Gastroesophageal sphincter (tissue), 4 donors: Measurements from ENCODE around the gene RBM28. TPM values are rescaled to one million over a fixed set of nuclear protein-coding genes. Genes with fewer than 3 reads are reported as not detected.

Experiments
- ATAC-seq: fragments of 150-250 bp; one replicate; pipeline ENCODE4 v1.9.1; 2016; ENCODE audit warnings: mild to moderate bottlenecking, moderate library complexity
- H3K27ac ChIP-seq, 4 donors: fragments of 200-600 bp; sonication (generic) in 3 of 4; 1 replicate in 3 of 4; 2 replicates in 1 of 4; pipeline ENCODE4 v1.5.1; 2016 to 2019
- H3K27me3 ChIP-seq: fragments of 200-600 bp; sonication (generic); one replicate; pipeline ENCODE4 v1.5.1; 2019
- H3K36me3 ChIP-seq, 2 donors: fragments of 200-600 bp; sonication (generic); one replicate each; pipeline ENCODE4 v1.5.1; 2019; ENCODE audit warnings: control low read depth in 1 of 2
- H3K4me1 ChIP-seq, 3 donors: fragments of 200-600 bp; sonication (generic); 1 replicate in 2 of 3; 2 replicates in 1 of 3; pipeline ENCODE4 v1.5.1; 2016 to 2019; ENCODE audit warnings: control low read depth in 2 of 3
- H3K4me3 ChIP-seq, 2 donors: fragments of 200-600 bp; sonication (generic); one replicate each; pipeline ENCODE4 v1.5.1; 2019; ENCODE audit warnings: mild to moderate bottlenecking in 1 of 2, moderate library complexity in 1 of 2
- H3K9me3 ChIP-seq, 3 donors: fragments of 200-600 bp; sonication (generic); one replicate each; pipeline ENCODE4 v1.5.1; 2017 to 2019; ENCODE audit warnings: control low read depth in 2 of 3
- EP300 ChIP-seq: sonication (generic); formaldehyde crosslinking; IDR thresholded peaks from one replicate; pipeline ENCODE4 v1.6.1; 2017; ENCODE audit warnings: antibody characterized with exemption, mild to moderate bottlenecking
- POLR2A ChIP-seq, 2 donors: fragments of 450-650 bp; IDR thresholded peaks; one replicate each; pipeline ENCODE4 v1.6.1; 2017; ENCODE audit warnings: antibody characterized with exemption in 2 of 2, mild to moderate bottlenecking in 2 of 2, moderate library complexity in 1 of 2
- POLR2AphosphoS5 ChIP-seq: sonication (generic); formaldehyde crosslinking; IDR thresholded peaks from one replicate; pipeline ENCODE4 v1.6.1; 2017; ENCODE audit warnings: antibody characterized with exemption
- WGBS, 2 donors: methylation state at CpG; one replicate each; pipeline ENCODE4 v1.1.5; 2018; ENCODE audit warnings: low coverage in 1 of 2; 5-methylcytosine and 5-hydroxymethylcytosine counted together
- total RNA-seq, 4 donors: library from RNA; depleted of rRNA; stranded (reverse); fragments of >200 nt; gene quantifications; one replicate each; pipeline ENCODE4 v1.1.0, GENCODE V29; 2016
- TF ChIP-seq, protein P1 (sequence below), 4 experiments: fragments of 200-600 bp in 2 of 4; fragments of 450-650 bp in 2 of 4; sonication (generic) in 1 of 4; IDR thresholded peaks; one replicate each; pipeline ENCODE4 v1.5.1; 2017 to 2019; ENCODE audit warnings: antibody characterized with exemption in 4 of 4, mild to moderate bottlenecking in 2 of 4, moderate library complexity in 2 of 4

Gene RBM28
- total RNA-seq, 4 donors from 2014 or later, result 12.7 to 27.1 (median 19.5) TPM

DNA sequence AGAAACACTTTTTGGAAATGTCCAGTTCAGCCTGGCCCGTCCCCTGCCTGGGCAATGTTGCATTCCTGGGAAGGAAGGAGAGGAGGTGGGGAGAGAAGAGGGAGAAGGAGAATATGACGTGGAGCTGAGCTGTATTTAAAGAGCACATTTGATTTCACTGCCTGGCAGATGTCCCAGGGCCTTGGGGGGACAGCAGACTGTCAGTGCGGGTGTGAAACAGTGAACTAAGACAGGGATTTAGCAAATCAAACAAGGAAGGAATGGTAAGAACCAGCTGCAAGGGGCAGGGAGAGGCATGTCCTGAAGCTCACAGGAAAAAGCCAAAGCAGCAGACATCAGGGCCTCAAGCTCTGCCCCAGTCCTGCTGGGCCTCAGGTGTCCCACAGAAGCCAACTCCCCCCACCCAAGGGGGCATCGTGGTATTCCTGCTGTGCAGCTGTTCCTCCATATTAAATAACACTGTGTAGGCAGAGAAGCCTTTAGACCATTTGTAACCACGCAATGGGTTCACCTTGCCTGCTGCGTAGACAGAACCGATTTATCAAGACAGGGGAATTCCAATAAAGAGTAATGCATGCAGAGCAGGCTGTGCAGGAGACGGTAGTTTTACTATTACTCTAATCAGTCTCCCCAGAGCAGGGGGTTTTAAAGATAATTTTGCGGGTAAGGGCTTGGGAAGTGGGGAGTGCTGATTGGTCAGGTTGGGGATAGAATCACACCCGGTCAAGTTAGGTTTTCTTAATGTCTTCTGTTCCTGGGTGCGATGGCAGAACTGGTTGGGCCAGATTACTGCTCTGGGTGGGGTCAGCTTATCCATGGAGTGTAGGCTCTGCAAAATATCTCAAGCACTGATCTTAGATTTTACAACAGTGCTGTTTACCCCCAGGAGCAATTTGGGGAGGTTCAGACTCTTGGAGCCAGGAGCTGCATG lies 84.3 kb downstream of the RBM28 start:
- H3K4me1 ChIP-seq, result no peaks in the 10 kb centered on the region
- TF ChIP-seq POLR2A (IDR thresholded peaks at IDR 0.05) (no peak), POLR2AphosphoS5 (no peak), EP300 (no peak)
- TF ChIP-seq, protein P1, sequence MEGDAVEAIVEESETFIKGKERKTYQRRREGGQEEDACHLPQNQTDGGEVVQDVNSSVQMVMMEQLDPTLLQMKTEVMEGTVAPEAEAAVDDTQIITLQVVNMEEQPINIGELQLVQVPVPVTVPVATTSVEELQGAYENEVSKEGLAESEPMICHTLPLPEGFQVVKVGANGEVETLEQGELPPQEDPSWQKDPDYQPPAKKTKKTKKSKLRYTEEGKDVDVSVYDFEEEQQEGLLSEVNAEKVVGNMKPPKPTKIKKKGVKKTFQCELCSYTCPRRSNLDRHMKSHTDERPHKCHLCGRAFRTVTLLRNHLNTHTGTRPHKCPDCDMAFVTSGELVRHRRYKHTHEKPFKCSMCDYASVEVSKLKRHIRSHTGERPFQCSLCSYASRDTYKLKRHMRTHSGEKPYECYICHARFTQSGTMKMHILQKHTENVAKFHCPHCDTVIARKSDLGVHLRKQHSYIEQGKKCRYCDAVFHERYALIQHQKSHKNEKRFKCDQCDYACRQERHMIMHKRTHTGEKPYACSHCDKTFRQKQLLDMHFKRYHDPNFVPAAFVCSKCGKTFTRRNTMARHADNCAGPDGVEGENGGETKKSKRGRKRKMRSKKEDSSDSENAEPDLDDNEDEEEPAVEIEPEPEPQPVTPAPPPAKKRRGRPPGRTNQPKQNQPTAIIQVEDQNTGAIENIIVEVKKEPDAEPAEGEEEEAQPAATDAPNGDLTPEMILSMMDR (IDR thresholded peaks at IDR 0.05), result no peak
- 49 to 64% methylated on average over 3 to 8 of the region's 11 CpGs for WGBS, 2 donors
- no peak for ATAC-seq
- H3K27me3 ChIP-seq, result peaks cover 12% of the 10 kb centered on the region
- no peak overlapping the region for H3K27ac ChIP-seq
- no peaks in the 10 kb centered on the region for H3K36me3 ChIP-seq
- no peak overlapping the region for H3K4me3 ChIP-seq
- H3K9me3 ChIP-seq, result no peaks in the 10 kb centered on the region

DNA sequence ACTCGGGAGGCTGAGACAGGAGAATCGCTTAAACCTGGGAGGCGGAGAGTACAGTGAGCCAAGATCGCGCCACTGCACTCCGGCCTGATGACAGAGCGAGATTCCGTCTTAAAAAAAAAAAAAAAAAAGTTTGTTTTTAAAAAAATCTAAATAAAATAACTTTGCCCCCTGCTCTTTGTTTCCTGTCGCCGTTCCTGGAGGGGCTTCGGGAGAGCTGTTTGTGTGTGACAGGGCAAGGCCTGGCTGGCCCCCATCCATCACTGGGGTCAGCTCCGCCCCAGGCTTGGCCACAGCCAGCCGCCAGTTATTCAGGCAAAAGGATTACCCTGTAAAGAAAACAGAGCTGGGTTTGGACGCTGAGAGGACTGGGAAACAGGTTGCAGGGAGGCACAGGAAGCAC lies 86.2 kb downstream of the RBM28 start:
- TF ChIP-seq, protein P1 (IDR thresholded peaks at IDR 0.05), result no peak
- TF ChIP-seq POLR2A (IDR thresholded peaks at IDR 0.05) (no peak), EP300 (no peak), POLR2AphosphoS5 (no peak)
- H3K4me3 ChIP-seq, result no peak overlapping the region
- no peaks in the 10 kb centered on the region for H3K4me1 ChIP-seq
- no peak overlapping the region for H3K27ac ChIP-seq
- no peak for ATAC-seq
- H3K36me3 ChIP-seq, result no peaks in the 10 kb centered on the region
- peaks cover 12% of the 10 kb centered on the region for H3K27me3 ChIP-seq
- no peaks in the 10 kb centered on the region for H3K9me3 ChIP-seq
- WGBS, 2 donors, result 55 to 76% methylated on average over 5 to 13 of the region's 14 CpGs

DNA sequence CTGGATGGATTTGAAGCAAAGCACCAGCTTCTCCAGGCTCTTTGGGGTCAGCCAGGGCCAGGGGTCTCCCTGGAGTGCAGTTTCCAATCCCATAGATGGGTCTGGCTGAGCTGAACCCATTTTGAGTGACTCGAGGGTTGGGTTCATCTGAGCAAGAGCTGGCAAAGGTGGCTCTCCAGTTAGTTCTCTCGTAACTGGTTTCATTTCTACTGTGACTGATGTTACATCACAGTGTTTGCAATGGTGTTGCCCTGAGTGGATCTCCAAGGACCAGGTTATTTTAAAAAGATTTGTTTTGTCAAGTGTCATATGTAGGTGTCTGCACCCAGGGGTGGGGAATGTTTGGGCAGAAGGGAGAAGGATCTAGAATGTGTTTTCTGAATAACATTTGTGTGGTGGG lies 88.4 kb downstream of the RBM28 start:
- WGBS, 2 donors, result 94 to 100% methylated on average over 1 to 2 of the region's 2 CpGs
- Histone ChIP-seq H3K4me3 (no peak overlapping the region), H3K9me3 (no peaks in the 10 kb centered on the region), H3K27me3 (no peaks in the 10 kb centered on the region), H3K27ac (no peak overlapping the region), H3K36me3 (no peaks in the 10 kb centered on the region), H3K4me1 (no peaks in the 10 kb centered on the region)
- ATAC-seq, result no peak
- no peak for TF ChIP-seq EP300
- no peak for TF ChIP-seq POLR2AphosphoS5
- no peak for TF ChIP-seq POLR2A (IDR thresholded peaks at IDR 0.05)
- TF ChIP-seq, protein P1 (IDR thresholded peaks at IDR 0.05), result no peak

DNA sequence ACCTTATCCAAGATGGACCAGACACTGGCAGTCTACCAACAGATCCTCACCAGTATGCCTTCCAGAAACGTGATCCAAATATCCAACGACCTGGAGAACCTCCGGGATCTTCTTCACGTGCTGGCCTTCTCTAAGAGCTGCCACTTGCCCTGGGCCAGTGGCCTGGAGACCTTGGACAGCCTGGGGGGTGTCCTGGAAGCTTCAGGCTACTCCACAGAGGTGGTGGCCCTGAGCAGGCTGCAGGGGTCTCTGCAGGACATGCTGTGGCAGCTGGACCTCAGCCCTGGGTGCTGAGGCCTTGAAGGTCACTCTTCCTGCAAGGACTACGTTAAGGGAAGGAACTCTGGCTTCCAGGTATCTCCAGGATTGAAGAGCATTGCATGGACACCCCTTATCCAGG lies 89.2 kb downstream of the RBM28 start:
- Histone ChIP-seq H3K36me3 (no peaks in the 10 kb centered on the region), H3K27me3 (no peaks in the 10 kb centered on the region), H3K9me3 (no peaks in the 10 kb centered on the region), H3K4me1 (no peaks in the 10 kb centered on the region), H3K27ac (no peak overlapping the region), H3K4me3 (no peak overlapping the region)
- 60% methylated on average over 1 of the region's 5 CpGs; no CpG with 5 or more reads in 1 of the 2 donors for WGBS, 2 donors
- TF ChIP-seq EP300, result no peak
- no peak for TF ChIP-seq POLR2AphosphoS5
- TF ChIP-seq, protein P1 (IDR thresholded peaks at IDR 0.05), result no peak
- no peak for TF ChIP-seq POLR2A (IDR thresholded peaks at IDR 0.05)
- no peak for ATAC-seq

DNA sequence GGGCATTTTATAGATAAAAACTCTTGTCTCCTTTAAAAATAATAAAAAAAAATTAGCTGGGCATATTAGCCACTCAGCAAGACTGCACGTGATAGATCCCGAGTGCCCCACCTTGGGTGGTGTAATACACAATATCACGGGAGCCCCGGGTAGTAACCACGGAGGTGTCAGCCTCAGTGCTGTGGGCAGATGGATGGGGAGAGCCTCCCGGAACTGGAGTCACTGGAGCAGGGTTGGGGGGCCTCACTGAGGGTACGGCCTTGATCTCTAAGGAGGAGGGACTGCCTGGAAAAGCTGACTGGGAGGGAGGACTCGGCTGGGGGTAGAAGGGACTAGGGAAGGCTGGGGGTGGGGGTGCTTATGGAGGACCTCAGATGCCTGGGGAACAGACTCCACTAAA lies 90.0 kb downstream of the RBM28 start:
- WGBS, 2 donors, result 97% methylated on average over 3 of the region's 8 CpGs; no CpG with 5 or more reads in 1 of the 2 donors
- H3K27me3 ChIP-seq, result no peaks in the 10 kb centered on the region
- H3K27ac ChIP-seq, result no peak overlapping the region
- H3K9me3 ChIP-seq, result no peaks in the 10 kb centered on the region
- no peak overlapping the region for H3K4me3 ChIP-seq
- no peaks in the 10 kb centered on the region for H3K36me3 ChIP-seq
- TF ChIP-seq, protein P1 (IDR thresholded peaks at IDR 0.05), result no peak
- TF ChIP-seq POLR2AphosphoS5 (no peak), EP300 (no peak), POLR2A (IDR thresholded peaks at IDR 0.05) (no peak)
- ATAC-seq, result no peak
- H3K4me1 ChIP-seq, result no peaks in the 10 kb centered on the region
